Common myeloid progenitor, CD34-positive (primary cell): Measurements from ENCODE around the gene HAS3.

Experiments
- CTCF ChIA-PET: fragments of 350-600 bp; sonication (Branson Sonifier 250); formaldehyde crosslinking; loops from one replicate; lab custom pipeline; 2021; ENCODE audit warnings: antibody characterized with exemption; lab: Charles Lee
- POLR2A ChIA-PET: fragments of 350-600 bp; sonication (Branson Sonifier 250); formaldehyde crosslinking; loops from one replicate; lab custom pipeline; 2021; ENCODE audit warnings: antibody characterized with exemption; lab: Charles Lee
- DNase-seq, 3 donors: peaks; one replicate each; pipeline versions ENCODE4 v3.0.0 to v3.0.0-alpha.2; 2013
- H3K27ac ChIP-seq, 2 experiments: 1 replicate in 1 of 2; 2 replicates in 1 of 2; pipeline ENCODE4 v1.7.0; 2013; ENCODE audit warnings: inconsistent platforms in 2 of 2, low read length in 2 of 2, mild to moderate bottlenecking in 2 of 2, low read depth in 1 of 2, moderate library complexity in 1 of 2; ENCODE audit not compliant: severe bottlenecking in 2 of 2, insufficient read depth in 1 of 2, poor library complexity in 1 of 2
- H3K27me3 ChIP-seq, 5 experiments: replicated peaks in 2 of 5; 1 replicate in 3 of 5; 2 replicates in 2 of 5; pipeline versions ENCODE4 v1.6.1 to v1.7.0; 2013; ENCODE audit warnings: low read length in 4 of 5, mild to moderate bottlenecking in 2 of 5, moderate library complexity in 2 of 5, inconsistent platforms in 1 of 5; ENCODE audit not compliant: insufficient read depth in 5 of 5, control insufficient read depth in 4 of 5
- H3K36me3 ChIP-seq, 4 experiments: 1 replicate in 2 of 4; 2 replicates in 2 of 4; pipeline versions ENCODE4 v1.6.1 to v1.7.0; 2013; ENCODE audit warnings: low read length in 3 of 4, control low read depth in 1 of 4, mild to moderate bottlenecking in 1 of 4; ENCODE audit not compliant: control insufficient read depth in 4 of 4, insufficient read depth in 4 of 4
- H3K4me1 ChIP-seq, 4 experiments: 1 replicate in 3 of 4; 2 replicates in 1 of 4; pipeline versions ENCODE4 v1.6.1 to v1.7.1; 2013; ENCODE audit warnings: low read length in 3 of 4, mild to moderate bottlenecking in 3 of 4, control low read depth in 1 of 4, inconsistent platforms in 1 of 4, moderate library complexity in 1 of 4; ENCODE audit not compliant: control insufficient read depth in 4 of 4, insufficient read depth in 4 of 4; ENCODE audit errors: control extremely low read depth in 1 of 4
- H3K4me3 ChIP-seq, 7 experiments: 1 replicate in 4 of 7; 2 replicates in 3 of 7; pipeline versions ENCODE4 v1.5.1 to v1.7.0; 2013; ENCODE audit warnings: mild to moderate bottlenecking in 7 of 7, low read length in 6 of 7, moderate library complexity in 6 of 7, inconsistent platforms in 2 of 7, low read depth in 2 of 7, control low read depth in 1 of 7; ENCODE audit not compliant: insufficient read depth in 4 of 7, control insufficient read depth in 1 of 7; ENCODE audit errors: extremely low read depth in 1 of 7
- H3K9me3 ChIP-seq, 5 experiments: 1 replicate in 4 of 5; 2 replicates in 1 of 5; pipeline versions ENCODE4 v1.6.1 to v1.7.1; 2013; ENCODE audit warnings: low read length in 4 of 5, mild to moderate bottlenecking in 2 of 5, inconsistent platforms in 1 of 5, low read depth in 1 of 5, moderate library complexity in 1 of 5; ENCODE audit not compliant: control insufficient read depth in 4 of 5, insufficient read depth in 2 of 5; ENCODE audit errors: control extremely low read depth in 1 of 5
- WGBS: methylation state at CpG from one replicate; pipeline ENCODE4 v1.1.5; 2013; ENCODE audit not compliant: insufficient coverage; 5-methylcytosine and 5-hydroxymethylcytosine counted together

The HAS3 gene

DNA sequence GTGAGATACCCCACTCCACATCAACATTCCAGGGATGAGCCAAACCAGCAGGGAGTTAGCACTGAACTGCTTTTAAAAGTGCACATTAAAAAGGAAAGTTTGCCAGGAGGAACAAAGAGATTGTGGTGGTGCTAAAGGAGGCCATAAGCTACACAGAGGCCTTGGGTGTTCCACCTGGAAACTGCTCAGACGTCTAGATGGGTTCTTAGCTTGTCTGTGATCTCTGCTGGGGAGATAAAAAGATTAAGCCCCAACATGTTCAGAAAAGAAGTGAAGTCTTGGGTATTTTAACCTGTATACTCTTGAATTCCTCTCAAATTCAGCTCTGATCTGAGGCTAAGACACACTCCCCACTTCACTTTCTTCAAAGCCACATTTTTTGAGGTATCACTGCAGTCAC lies 10.4 kb downstream of the HAS3 start:
- Histone ChIP-seq H3K4me1 (peaks cover 0 to 14% (median 6%) of the 10 kb centered on the region in 4 experiments), H3K9me3 (no peaks in the 10 kb centered on the region), H3K27me3 (no peaks in the 10 kb centered on the region), H3K27ac (no peak overlapping the region), H3K36me3 (peaks cover 7 to 71% (median 60%) of the 10 kb centered on the region in 4 experiments), H3K4me3 (no peak overlapping the region)
- WGBS = 67% methylated on average over 1 of the region's 1 CpG
- ChIA-PET POLR2A (no interaction called here), CTCF (interaction anchor here (0.8 to 6.0 kb wide), 2 partner anchors 8 kb away, joined by 3 to 71 read pairs; no protein-coding TSS in a partner anchor)
- no peak for DNase-seq

DNA sequence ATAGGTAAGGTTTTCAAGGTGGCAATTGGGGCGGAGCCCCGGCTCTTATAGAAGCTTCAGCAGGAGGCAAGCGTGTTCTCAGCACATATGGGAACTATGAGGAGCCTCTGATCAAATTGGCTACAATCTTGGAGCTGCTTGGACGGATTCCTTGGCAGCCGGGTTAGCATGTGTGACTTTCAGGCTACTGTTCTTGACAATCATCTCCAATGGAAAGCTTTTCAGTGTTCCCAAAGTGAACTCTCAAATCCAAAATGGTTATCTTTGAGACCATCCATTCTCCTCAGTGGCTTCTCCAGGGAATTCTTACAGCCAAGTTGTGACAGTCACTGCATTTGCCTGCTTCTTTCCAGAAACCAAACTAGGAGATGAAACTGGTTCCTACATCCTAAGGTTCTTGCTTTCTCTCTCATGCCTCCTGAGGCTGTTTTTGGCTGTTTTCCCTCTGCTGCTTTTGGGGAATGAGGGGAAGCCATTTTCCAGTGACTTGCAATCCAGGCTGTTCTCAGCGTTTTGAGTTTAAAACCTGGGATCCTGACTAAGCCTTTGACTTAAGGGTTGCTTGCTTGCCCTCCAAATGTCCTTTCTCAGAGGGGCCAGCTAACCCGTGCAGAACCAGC lies 10.9 kb downstream of the HAS3 start:
- Histone ChIP-seq H3K9me3 (no peaks in the 10 kb centered on the region), H3K27ac (no peak overlapping the region), H3K27me3 (no peaks in the 10 kb centered on the region), H3K4me1 (peaks cover 0 to 13% (median 5%) of the 10 kb centered on the region in 4 experiments), H3K4me3 (no peak overlapping the region), H3K36me3 (peaks cover 10 to 76% (median 65%) of the 10 kb centered on the region in 4 experiments)
- POLR2A ChIA-PET = no interaction called here
- WGBS = 95% methylated on average over 7 of the region's 7 CpGs
- CTCF ChIA-PET = interaction anchor here (0.8 kb wide), 1 partner anchor 8 kb away, joined by 3 read pairs; no protein-coding TSS in a partner anchor
- DNase-seq = no peak

DNA sequence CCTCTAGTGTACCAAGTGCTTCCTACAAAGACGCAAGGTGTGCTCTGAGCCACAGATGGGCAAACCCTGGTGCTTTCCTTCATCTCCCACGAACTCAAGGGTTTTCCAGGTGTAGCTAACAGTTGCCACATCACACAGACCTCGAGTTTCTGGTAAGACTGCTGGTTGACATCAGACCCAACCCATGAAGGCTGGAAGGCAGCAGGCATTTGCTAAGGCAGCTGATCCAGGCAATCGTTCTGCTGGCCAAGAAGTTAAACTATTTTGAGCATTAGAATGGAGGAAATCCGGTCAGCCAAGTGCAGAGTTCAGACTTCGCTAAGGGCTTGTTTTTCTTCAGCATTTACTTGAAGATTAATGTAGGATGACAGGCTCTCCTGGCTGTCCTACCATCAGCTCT lies 11.5 kb downstream of the HAS3 start:
- H3K4me3 ChIP-seq = no peak overlapping the region
- CTCF ChIA-PET = no interaction called here
- H3K27ac ChIP-seq = no peak overlapping the region
- no peaks in the 10 kb centered on the region for H3K27me3 ChIP-seq
- 92% methylated on average over 5 of the region's 6 CpGs for WGBS
- no peak for DNase-seq
- POLR2A ChIA-PET = no interaction called here
- no peaks in the 10 kb centered on the region for H3K9me3 ChIP-seq
- H3K4me1 ChIP-seq = peaks cover 0 to 7% (median 3%) of the 10 kb centered on the region in 4 experiments
- H3K36me3 ChIP-seq = peaks cover 10 to 77% (median 64%) of the 10 kb centered on the region in 4 experiments

DNA sequence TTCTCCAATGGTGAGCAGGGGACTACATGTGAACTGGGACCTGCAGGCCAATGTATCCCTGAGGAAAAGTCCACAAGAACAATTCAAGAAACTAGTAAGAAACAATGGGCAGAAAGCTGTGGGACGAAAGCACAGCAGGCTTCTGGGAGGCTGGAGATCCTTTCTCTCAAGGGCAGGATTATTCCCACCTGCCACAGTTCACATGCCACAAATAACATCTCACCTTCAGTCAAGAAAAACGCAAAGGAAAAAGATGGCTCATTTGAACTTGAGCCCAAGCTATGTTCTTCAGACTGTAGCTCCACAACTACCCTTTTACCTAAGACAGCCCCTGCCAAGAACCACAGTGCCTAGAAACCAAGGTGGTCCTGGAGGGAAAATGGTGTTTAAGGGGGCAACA lies 13.0 kb downstream of the HAS3 start:
- H3K4me3 ChIP-seq = no peak overlapping the region
- DNase-seq = no peak
- POLR2A ChIA-PET = no interaction called here
- 100% methylated on average over 1 of the region's 2 CpGs for WGBS
- no peak overlapping the region for H3K27ac ChIP-seq
- no peaks in the 10 kb centered on the region for H3K27me3 ChIP-seq
- CTCF ChIA-PET = interaction anchor here (0.6 to 2.6 kb wide), 2 partner anchors 10 to 26 kb away, joined by 4 to 7 read pairs; no protein-coding TSS in a partner anchor
- H3K4me1 ChIP-seq = no peaks in the 10 kb centered on the region
- no peaks in the 10 kb centered on the region for H3K9me3 ChIP-seq
- H3K36me3 ChIP-seq = peaks cover 10 to 77% (median 63%) of the 10 kb centered on the region in 4 experiments

DNA sequence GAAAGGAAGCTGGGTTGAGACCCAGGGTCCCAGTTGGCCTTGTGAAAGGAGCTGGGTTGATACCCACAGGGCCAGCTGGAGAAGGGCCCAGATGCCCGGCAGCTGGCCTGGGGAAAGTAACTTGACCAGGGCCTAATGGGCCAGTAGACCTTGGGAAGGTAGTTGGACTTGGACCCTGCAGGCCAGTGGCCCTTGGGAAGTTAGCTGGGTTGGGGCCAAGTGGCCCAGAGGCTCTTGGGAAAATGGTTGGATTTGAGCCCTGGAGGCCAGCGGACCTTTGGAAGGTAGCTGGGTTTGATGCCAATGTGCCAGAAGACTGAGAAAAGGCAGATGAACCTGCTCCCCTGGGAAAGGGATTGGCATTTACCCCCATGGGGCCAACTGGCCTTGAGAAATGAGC lies 13.5 kb downstream of the HAS3 start:
- CTCF ChIA-PET = interaction anchor here (0.6 to 2.6 kb wide), 2 partner anchors 11 to 26 kb away, joined by 4 to 7 read pairs; no protein-coding TSS in a partner anchor
- POLR2A ChIA-PET = no interaction called here
- WGBS = 100% methylated on average over 2 of the region's 2 CpGs

DNA sequence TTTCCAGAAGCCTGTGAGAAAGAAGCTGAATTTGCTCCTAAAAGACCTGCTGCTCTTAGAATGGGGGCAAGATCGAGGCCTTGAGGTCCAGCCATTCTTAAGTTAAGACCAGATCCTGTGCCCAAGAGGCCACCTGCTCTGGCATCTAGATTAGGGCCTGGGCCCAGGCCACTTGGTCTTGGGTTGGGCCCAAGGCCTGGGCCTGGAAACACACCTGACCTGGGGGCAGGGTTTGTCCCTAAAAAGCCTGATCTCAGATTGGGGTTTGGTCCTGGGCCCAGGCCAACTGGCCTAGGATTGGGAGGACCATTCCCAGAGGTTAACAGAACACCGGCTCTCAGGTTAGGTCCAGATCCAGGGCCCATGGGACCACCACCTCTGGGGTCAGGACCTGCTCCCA lies 14.1 kb downstream of the HAS3 start:
- Histone ChIP-seq H3K9me3 (no peaks in the 10 kb centered on the region), H3K27ac (no peak overlapping the region), H3K4me1 (no peaks in the 10 kb centered on the region), H3K36me3 (peaks cover 10 to 68% (median 56%) of the 10 kb centered on the region in 4 experiments), H3K27me3 (no peaks in the 10 kb centered on the region), H3K4me3 (no peak overlapping the region)
- ChIA-PET CTCF (interaction anchor here (2.6 kb wide), 1 partner anchor 11 kb away, joined by 7 read pairs; no protein-coding TSS in a partner anchor), POLR2A (no interaction called here)
- DNase-seq = no peak
- WGBS = 95% methylated on average over 2 of the region's 2 CpGs

More for the DNA sequence above, 13.5 kb downstream of the HAS3 start:
- no peaks in the 10 kb centered on the region for H3K4me1 ChIP-seq
- no peak overlapping the region for H3K4me3 ChIP-seq
- no peak for DNase-seq
- peaks cover 10 to 73% (median 60%) of the 10 kb centered on the region in 4 experiments for H3K36me3 ChIP-seq
- no peaks in the 10 kb centered on the region for H3K27me3 ChIP-seq
- no peak overlapping the region for H3K27ac ChIP-seq
- H3K9me3 ChIP-seq = no peaks in the 10 kb centered on the region

DNA sequence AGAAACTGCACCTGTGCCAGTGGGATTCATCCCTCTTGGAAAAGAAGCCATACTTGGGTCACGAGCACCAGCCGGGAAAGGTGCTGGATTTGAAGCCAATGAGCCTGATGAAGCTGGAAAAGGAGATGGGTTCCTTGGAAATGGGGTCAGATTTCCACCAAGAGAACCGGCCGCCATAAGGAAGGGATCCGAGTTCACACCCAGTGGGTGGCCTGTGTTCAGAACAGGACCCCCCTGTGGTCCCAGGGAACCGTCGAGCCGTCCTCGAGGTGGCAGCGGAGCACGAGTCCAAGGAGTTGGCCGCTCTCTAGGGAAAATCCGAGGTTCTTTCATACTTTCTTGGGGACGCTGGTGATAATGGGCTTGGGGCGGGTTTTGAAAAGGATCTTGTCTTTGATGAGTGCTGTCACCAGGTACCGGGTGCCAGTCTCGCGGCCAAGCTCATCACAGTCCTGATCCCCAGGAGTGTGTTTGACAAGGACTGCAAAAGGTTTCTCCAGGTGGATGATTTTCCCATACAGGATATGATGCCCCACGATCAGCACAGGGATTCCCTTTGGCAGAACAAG lies 14.7 kb downstream of the HAS3 start:
- no peak overlapping the region for H3K4me3 ChIP-seq
- peaks cover 10 to 61% (median 54%) of the 10 kb centered on the region in 4 experiments for H3K36me3 ChIP-seq
- ChIA-PET CTCF (interaction anchor here (0.5 to 6.7 kb wide), 4 partner anchors 8 to 21 kb away, joined by 3 to 71 read pairs (median 6); no protein-coding TSS in a partner anchor), POLR2A (no interaction called here)
- WGBS = 97% methylated on average over 19 of the region's 19 CpGs
- no peaks in the 10 kb centered on the region for H3K27me3 ChIP-seq
- H3K27ac ChIP-seq = no peak overlapping the region
- H3K4me1 ChIP-seq = no peaks in the 10 kb centered on the region
- no peaks in the 10 kb centered on the region for H3K9me3 ChIP-seq
- no peak for DNase-seq
